Occipital lobe (tissue), 2 donors: Measurements from ENCODE around the gene CRTC1. TPM values are rescaled to one million over a fixed set of nuclear protein-coding genes. Genes with fewer than 3 reads are reported as not detected.
A peak's percentile ranks its signal among the peaks of the same experiment; 100 is the strongest.
"Not testable (repeated sequence)": the region's sequence is repeated elsewhere in the genome, so short reads cannot be mapped to it uniquely, and the experiment has no call there.

Experiments
- DNase-seq: peaks from one replicate; lab custom pipeline; 2025; lab: John Stamatoyannopoulos, UW
- total RNA-seq: library from RNA; depleted of rRNA; stranded (reverse); fragments of >200 nt; gene quantifications from one replicate; pipeline ENCODE4 v1.2.3, GENCODE V29; 2014

CRTC1 gene
- total RNA-seq, 1 donor from 2014 or later = 6.6 TPM

DNA sequence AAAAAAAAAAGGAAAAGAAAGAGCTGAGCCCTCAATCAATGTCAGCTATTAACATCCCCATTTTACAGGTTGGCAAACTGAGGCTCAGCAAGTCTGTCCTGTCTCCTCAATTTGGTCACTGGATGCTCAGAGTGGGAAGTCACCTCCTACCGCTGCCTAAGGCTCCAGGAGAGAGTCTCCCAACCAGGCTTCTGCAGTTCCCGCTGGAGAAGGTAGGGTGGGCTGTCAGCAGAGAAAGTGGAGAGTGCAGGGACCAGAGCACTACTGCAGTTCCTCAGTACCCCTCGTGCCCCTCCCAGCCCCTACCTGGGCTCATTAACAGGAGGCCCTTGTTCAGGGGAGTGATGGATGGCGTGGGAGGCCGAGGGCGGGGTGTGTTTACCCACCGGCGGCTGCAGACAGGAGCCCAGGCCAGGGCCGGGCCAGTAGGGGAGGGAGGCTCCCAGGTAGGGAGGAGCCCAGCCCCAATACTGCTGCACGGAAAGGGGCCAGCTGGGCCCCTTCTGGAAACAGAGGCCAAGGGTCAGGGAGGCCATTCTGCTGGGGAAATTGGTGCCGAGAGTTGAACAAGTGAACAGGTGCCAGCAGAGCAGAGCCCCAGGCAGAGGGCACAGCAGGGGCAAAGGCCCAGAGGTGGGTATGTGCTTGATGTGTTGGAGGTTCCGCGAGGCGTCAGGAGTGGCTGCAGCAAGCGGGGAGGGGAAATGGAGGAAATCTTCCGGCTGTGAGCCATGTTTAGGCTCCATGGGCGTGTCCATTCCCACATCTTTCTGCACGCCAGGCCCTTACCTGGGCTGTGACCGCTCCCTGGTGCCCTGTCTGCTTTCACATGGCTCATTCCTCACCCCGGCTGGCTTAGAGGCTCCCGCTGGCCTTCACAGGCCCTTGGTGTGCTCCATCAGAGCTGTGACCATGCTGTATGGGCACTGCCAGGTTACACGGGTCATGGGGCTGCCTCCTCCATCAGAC lies 115.2 kb downstream of the CRTC1 start:
- no peak for DNase-seq

DNA sequence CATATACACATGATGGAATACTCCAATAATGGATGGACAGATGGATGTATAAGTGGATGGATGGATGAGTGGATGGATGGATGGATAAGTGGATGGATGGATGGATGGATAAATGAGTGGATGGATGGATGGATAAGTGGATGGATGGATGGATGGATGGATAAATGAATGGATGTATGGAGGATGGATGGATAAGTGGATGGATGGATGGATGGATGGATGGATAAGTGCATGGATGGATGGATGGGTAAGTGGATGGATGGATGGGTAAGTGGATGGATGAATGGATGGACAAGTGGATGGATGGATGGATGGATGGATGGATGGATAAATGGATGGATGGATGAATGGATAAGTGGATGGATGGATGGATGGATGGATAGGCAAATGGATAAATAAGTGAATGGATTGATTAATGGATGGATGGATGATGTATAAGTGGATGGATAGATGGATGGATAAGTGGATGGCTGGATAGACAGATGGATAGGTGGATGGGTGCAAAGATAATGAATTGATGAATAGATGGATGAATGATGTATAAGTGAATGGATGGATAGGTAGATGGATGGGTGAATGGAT lies 116.0 kb downstream of the CRTC1 start:
- DNase-seq = no peak

DNA sequence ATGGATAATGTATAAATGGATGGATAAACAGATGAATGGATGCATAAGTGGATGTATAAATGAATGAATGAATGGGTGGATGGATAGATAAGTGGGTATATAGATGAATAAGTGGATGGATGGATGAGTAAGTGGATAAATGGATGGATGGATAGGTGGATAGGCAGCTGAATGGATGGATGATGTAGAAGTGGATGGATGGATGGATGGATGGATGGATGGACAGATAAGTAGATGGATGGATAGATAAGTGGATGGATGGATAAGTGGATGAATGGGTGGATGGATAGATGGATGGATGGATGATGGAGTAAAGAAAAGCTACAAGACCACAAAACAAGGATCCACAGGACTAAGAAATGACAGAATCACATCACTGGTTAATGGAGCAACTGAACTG lies 116.6 kb downstream of the CRTC1 start:
- DNase-seq = no peak

DNA sequence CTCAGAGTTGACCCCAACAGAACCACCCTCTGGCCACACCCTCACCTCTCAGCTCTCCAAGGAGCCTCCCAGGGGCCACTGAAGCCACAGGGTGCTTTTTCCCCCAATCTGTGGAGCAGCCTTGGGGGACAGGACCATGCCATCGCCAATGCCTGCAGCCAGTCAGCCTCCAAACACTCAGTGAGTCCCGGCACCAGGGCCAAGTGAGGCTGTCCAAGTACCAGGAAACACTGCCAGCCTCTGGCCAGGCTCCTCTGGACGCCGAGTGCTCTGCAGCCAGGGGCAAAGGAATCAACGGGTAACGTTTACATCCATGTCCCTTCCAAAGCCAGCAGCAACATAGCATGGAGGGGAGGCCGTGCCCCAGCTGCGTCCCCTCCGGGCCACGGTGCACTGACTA lies 117.2 kb downstream of the CRTC1 start:
- DNase-seq = no peak

DNA sequence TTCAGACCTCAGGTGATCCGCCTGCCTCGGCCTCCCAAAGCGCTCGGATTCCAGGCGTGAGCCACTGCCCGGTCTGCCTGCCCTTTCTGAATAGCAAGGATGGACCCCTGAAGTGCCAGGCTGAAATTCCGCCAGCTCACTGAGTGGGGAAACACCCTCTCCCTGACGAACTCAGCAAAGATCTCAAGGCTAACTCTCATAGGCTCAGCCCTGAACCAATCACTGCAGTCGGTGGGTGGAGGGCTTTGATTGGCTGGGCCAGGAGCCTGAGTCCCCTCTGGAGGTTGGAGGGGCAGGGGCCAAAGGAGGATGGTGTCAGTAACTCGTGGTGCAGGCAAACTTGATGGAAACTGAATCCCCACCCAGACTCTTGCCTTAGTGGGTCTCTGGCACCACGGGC lies 118.9 kb downstream of the CRTC1 start:
- no peak for DNase-seq

DNA sequence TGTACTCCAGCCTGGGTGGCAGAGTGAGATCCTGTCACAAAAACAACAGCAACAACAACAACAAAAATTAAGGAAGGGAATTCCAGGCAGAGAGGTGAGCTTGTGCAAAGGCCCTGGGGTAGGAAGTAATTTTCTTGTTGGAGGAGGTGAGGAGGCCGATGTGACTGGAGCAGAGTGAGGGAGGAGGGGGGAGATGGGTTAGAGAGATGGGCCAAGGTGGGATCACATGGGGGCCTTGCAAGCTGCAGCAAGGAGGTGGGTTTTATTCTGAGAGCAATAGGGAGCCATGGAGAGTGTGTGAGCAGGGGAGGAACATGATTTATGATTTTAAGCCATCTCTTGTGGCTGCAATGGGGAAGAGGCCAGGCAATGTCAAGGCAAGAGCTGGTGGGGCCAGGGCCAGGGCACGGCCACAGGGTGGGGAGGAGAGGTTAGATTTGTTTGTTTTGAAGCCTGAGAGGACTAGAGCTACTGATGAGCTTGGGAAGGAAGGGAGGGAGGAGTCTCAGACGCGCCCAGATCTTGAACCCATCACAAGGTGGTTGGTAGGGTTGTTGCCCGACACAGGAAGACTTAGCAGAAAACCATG lies 120.2 kb downstream of the CRTC1 start:
- no peak for DNase-seq

DNA sequence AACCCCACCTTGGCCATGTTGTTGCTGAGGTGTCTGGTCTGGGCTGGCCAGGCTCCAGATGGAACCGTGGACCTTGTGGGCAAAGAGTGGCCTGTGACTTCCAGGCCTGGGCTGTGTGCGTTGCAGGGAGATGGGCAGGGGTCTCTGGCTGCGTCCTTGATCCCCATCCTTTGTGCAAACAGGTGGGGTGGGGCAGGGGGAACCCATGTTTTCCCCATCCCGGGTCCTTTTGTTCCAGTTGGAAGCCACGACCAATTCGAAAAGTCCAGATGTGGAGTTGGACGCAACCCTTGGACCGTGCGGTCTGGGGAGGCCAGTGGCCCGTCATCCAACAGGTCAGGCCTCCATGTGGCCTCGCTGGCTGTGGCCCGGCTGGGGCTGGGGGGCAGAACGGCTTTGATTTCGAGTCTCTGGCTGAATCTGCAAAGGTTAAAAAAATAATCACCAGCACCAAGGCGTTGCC lies 120.7 kb downstream of the CRTC1 start:
- no peak for DNase-seq

DNA sequence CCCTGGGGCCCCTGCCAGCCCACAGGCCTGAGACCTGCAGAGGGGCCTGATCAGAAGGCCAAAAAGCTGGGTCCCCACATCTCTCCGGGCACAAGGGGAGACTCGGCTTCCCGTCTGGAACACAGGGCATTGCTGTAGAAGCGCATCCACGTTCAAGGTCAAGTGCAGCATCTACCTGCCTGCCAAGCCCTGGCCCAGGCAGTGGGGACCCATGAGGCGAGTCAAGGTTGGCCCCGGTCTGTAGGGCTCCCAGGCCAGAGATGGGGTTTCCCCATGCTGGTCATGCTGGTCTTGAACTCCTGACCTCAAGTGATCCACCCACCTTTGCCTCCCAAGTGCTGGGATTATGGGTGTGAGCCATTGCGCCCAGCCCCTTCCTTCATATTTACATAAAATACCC lies 121.2 kb downstream of the CRTC1 start:
- no peak for DNase-seq

DNA sequence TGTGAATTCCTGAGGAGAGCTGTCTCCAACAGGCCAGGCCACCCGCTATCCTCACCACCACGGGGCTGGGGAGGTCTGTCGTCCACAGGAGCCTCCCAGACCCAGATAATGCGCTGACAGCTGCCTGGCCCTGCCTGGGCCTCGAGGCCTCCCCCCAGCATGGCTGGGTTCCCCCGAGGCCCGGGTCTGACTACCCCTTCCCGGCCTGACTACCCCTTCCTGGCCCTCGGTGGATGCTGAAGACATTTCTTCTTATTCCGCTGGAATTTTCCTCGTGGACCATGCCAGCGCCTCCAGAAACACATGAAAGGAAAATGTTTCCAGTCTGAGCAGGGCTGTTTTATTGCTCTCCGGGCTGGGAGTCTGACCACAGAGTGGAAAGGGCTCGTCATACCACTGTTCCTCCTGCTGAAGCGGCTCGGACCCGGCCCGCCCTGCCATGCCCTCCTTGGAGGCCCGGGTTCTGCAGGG lies 124.4 kb downstream of the CRTC1 start:
- no peak for DNase-seq

DNA sequence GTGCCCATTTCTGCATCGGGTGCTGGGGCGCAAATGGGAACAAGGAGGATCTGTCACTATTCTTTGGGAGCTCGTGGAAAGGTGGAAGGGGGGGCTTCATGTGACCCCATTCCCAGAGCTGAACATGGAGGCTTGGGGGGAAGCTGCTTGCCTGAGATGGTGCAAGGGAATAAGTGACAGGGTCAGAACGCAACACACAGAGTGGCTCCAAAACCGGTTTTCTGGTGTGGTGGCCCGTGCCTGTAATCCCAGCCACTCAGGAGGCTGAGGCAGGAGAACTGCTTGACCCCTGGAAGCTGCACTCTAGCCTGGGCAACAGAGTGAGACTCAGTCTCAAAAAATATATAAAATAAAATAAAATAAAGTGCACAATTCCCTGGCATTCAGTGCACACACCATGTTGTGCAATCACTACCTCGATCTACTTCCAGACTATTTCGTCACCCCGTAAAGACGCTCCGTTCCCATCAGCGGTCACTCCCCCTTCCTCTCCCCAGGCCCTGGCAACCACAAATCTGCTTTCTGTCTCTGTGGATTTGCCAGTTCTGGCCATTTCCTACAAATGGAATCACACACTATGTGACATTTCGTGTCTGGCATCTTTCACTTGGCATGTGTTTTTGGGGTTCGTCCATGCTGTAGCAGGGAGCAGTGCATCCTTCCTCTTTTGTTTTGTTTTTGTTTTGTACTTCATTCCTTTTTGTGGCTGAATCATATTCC lies 125.8 kb downstream of the CRTC1 start:
- no peak for DNase-seq

DNA sequence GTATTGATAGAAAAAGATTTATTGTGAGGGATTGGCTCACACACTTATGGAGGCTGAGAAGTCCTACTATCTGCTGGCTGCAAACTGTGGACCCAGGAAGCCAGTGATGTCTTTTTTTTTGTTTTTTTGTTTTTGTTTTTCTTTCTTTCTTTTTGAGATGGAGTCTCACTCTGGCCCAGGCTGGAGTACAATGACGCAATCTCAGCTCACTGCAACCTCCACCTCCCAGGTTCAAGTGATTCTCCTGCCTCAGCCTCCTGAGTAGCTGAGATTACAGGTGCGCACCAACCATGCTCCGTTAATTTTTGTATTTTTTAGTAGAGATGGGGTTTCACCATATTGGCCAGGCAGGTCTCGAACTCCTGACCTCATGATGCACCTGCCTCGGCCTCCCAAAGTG lies 128.2 kb downstream of the CRTC1 start:
- not testable (repeated sequence) for DNase-seq

DNA sequence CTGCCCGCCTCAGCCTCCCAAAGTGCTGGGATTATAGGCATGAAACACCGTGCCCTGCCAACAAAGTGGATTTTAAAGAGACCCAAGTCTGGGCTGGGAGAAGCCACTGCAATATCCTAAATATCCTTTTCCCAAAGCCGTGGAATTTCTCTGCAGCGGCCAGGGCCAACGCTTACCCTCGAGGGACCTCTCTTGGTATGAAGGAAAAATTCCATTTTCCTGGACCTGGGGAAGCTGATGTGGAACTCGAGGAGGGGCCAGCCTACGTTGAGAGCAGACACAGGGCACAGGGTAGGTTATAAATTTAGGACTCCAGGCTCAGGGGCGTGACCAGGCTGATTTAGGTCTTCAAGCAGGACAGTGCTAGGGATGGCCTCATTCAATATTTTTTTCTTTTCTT lies 130.6 kb downstream of the CRTC1 start:
- no peak for DNase-seq

DNA sequence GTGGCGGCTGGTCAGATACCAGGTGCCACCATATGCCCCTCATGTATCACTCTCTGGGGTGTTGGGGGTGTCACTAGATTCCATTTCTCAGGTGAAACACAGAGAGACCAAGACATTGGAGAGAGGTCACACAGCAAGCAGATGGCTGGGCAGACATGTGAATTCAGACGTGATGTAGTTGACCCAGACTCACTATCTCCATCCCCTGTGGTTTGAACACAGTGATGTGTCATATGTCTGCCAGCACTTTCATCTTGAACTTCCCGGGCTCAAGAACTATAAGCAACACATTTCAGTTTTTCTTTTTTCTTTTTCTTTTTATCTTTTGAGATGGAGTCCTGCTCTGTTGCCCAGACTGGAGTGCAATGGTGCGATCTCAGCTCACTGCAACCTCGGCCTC lies 132.2 kb downstream of the CRTC1 start:
- DNase-seq = no peak

DNA sequence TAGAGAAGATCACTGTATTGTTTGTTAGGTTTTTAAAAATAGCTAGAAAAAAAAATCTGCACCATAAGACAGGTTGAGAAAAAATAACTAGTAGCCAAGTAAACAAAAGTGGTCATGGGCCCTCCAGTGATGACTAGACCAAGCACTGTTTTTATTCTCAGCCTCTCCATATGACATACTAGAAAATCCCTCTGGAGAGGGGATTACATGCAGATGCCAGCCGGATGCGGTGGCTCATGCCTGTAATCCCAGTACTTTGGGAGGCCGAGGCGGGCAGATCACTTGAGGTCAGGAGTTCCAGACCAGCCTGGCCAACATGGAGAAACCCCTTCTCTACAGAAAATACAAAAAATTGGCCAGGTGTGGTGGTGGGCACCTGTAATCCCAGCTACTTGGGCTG lies 133.2 kb downstream of the CRTC1 start:
- not testable (repeated sequence) for DNase-seq

DNA sequence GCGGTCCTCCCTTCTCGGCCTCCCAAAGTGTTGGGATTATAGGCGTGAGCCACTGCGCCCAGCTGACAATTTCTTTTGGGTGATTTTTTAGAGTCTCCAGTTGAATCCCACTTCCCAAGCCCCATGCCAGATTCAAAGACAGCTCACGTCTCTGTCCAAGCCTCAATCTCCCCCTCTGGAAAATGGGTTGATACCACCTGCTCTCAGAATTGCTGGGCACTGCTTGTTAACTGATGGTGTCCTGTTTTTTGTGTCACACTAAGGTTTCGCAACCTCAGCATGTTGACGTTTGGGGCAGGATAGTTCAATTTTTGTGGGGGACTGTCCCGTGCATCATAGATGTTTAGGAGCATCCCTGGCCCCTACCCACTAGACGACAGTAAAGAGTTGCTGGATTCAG lies 134.1 kb downstream of the CRTC1 start:
- no peak for DNase-seq

DNA sequence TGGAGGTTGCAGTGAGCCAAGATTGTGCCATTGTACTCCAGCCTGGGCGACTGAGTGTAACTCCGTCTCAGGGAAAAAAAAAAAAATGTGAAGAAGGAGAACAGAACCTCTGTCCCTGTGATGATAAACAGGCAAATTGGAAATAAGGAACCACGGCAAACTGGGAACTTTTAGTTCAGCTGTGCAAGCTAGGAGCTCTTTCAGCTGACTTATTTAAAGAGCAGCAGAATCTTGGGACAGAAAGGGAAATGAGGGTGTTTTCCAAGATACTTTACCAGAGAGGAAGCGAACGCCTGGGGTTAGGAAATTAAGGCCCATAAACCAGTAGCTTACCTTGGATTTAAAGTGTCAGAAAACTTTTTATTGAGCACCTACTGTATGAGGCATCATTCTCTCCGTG lies 145.3 kb downstream of the CRTC1 start:
- no peak for DNase-seq

DNA sequence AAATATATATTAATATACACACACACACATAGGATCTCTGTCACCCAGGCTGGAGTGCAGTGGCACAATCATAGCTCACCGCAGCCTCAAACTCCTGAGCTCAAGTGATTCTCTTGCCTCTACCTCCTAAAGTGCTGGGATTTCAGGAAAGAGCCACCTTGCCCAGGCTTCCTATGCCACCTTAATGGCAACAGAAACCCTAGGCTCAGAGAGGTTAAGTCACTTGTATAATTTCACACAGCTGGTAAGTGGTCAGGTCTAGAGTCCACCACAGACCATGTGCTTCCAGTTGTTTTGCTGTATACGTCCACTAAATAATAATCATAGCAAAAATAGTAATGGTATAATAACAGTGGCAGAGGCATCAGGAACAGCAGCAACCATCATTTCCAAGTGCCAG lies 147.0 kb downstream of the CRTC1 start:
- DNase-seq = no peak

DNA sequence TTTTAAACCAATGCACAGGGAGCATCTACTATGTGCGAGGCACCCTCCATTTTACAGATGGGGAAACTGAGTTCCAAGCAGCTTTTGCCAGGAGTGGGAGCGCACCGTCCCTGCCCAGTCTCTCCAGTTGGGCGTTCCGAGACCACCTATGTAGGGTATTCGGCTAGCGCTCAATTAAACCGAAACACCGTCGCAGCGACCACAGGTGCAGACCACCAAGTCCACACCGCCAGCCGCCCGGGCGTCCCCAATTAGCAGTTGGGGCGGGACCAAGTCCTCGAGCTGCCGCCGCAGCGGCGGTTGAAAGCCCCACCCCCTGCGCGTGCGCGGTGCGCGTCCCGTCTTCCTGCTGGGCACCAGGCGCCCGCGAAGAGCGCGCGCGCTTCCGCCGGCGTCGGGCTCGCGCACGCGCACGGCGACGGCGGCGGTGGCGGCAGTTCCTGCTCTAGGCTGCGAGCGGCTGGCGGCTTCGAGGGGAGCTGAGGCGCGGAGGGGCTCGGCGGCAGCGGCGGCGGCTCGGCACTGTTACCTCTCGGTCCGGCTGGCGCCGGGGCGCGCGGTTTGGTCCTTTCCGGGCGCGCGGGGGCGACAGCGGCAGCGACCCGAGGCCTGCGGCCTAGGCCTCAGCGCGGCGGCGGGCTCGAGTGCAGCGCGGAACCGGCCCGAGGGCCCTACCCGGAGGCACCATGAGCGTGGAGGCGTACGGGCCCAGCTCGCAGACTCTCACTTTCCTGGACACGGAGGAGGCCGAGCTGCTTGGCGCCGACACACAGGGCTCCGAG lies 148.2 kb downstream of the CRTC1 start, which contains the start of gene UPF1:
TSS of gene UPF1 (plus strand) at position 436 of the 782 bp plus-strand sequence. CDS start at position 687, 251 bp downstream.
- peak; percentile 86 for DNase-seq
